MCF 10A (cell line): ENCODE measurements around the gene G3BP1. TPM values are rescaled to one million over a fixed set of nuclear protein-coding genes. Genes with fewer than 3 reads are reported as not detected.

Source experiments
- BruUV-seq: library from RNA; stranded (reverse); fragments of 400-500 nt; replicated peaks from 2 replicates; lab custom pipeline; 2021; lab: Mats Ljungman, UMichigan
- CTCF ChIA-PET: fragments of 300-600 bp; sonication (Branson Sonifier 250); formaldehyde crosslinking; extraction: SDS; loops from one replicate; lab custom pipeline; 2021; ENCODE audit warnings: antibody characterized with exemption, inconsistent platforms; lab: Yijun Ruan, JAX
- POLR2A ChIA-PET: fragments of 300-600, 350-650 bp; sonication (Branson Sonifier 250); formaldehyde crosslinking; extraction: SDS; loops from one replicate; lab custom pipeline; 2020; ENCODE audit warnings: antibody characterized with exemption, inconsistent platforms; lab: Yijun Ruan, JAX
- DNase-seq: peaks from one replicate; pipeline ENCODE4 v3.0.0-alpha.2; 2018; ENCODE audit not compliant: unreplicated experiment
- H3K27ac Mint-ChIP-seq: one replicate; pipeline ENCODE4 v1.8.0; 2022; ENCODE audit warnings: mild to moderate bottlenecking, low read depth, mixed read lengths; ENCODE audit not compliant: unreplicated experiment
- H3K27me3 Mint-ChIP-seq: one replicate; pipeline ENCODE4 v1.8.0; 2022; ENCODE audit warnings: mixed read lengths; ENCODE audit not compliant: insufficient read depth, unreplicated experiment
- H3K36me3 Mint-ChIP-seq: one replicate; pipeline ENCODE4 v1.8.0; 2022; ENCODE audit warnings: mild to moderate bottlenecking, moderate library complexity, mixed read lengths; ENCODE audit not compliant: insufficient read depth, unreplicated experiment
- H3K4me1 Mint-ChIP-seq: one replicate; pipeline ENCODE4 v1.8.0; 2022; ENCODE audit warnings: mixed read lengths; ENCODE audit not compliant: insufficient read depth, unreplicated experiment
- H3K4me3 Mint-ChIP-seq: one replicate; pipeline ENCODE4 v1.8.0; 2022; ENCODE audit warnings: mild to moderate bottlenecking, moderate library complexity, mixed read lengths; ENCODE audit not compliant: unreplicated experiment
- H3K9me3 Mint-ChIP-seq: one replicate; pipeline ENCODE4 v1.8.0; 2022; ENCODE audit warnings: mixed read lengths; ENCODE audit not compliant: unreplicated experiment
- intact Hi-C: fragments of 100-400 bp; cut with micrococcal nuclease; formaldehyde crosslinking; loops from 2 replicates; pipeline ENCODE4 v1.14.1; 2022
- total RNA-seq: library from RNA; stranded (reverse); gene quantifications from 2 replicates; pipeline ENCODE4 v1.2.3, GENCODE V29; 2022
- TF ChIP-seq, protein P1 (sequence below): fragments of 200-600 bp; IDR thresholded peaks from one replicate; pipeline ENCODE4 v1.8.0; 2022; ENCODE audit warnings: antibody characterized with exemption, mild to moderate bottlenecking; ENCODE audit not compliant: unreplicated experiment

Gene G3BP1
- total RNA-seq, 1 experiment from 2014 or later, result 279 TPM

DNA sequence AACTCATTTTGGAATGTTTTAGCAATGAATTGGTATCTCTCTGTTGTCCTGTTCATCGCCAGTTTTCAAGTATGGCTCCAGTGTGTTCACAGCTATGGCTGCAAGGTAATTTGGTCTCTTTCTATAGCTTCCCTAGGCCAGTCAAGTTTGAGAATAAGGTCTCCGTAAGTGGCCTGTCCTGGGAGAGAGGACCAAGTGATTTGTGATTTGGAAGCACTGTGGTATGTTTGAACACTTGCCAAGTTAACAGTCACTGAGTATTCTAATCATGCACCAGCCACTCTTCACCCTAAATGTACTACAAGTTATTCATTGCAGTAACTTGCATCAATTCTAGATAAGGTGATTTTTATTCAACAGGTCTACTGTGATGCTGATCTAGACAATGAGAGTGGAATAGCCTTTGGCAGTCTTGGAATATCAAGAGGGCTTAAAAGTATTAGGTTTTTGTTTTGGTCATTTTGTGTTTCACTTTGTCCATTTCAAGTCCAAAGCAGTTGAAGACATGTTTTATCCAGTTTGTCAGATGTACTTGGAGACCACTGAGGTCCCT, 41.1 kb downstream of the G3BP1 start:
- H3K27me3 Mint-ChIP-seq, result no peaks in the 10 kb centered on the region
- CTCF ChIA-PET, result interaction anchor here (0.8 to 3.7 kb wide), 7 partner anchors 12 to 365 kb away, joined by 3 to 18 read pairs (median 5); partner anchors contain the start of gene SLC36A1
- no peak overlapping the region for H3K4me3 Mint-ChIP-seq
- no TSS peak for BruUV-seq
- DNase-seq, result no peak
- peak overlapping the region; percentile 18 for H3K27ac Mint-ChIP-seq
- POLR2A ChIA-PET, result interaction anchor here (1.2 to 4.3 kb wide), 3 partner anchors 38 to 338 kb away, joined by 3 to 24 read pairs (median 4); partner anchors contain the start of gene G3BP1
- intact Hi-C loops, result no loop called here
- peaks cover 43% of the 10 kb centered on the region for H3K4me1 Mint-ChIP-seq
- peaks cover 90% of the 10 kb centered on the region for H3K36me3 Mint-ChIP-seq
- TF ChIP-seq, protein P1, sequence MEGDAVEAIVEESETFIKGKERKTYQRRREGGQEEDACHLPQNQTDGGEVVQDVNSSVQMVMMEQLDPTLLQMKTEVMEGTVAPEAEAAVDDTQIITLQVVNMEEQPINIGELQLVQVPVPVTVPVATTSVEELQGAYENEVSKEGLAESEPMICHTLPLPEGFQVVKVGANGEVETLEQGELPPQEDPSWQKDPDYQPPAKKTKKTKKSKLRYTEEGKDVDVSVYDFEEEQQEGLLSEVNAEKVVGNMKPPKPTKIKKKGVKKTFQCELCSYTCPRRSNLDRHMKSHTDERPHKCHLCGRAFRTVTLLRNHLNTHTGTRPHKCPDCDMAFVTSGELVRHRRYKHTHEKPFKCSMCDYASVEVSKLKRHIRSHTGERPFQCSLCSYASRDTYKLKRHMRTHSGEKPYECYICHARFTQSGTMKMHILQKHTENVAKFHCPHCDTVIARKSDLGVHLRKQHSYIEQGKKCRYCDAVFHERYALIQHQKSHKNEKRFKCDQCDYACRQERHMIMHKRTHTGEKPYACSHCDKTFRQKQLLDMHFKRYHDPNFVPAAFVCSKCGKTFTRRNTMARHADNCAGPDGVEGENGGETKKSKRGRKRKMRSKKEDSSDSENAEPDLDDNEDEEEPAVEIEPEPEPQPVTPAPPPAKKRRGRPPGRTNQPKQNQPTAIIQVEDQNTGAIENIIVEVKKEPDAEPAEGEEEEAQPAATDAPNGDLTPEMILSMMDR, result no peak
- H3K9me3 Mint-ChIP-seq, result no peaks in the 10 kb centered on the region

DNA sequence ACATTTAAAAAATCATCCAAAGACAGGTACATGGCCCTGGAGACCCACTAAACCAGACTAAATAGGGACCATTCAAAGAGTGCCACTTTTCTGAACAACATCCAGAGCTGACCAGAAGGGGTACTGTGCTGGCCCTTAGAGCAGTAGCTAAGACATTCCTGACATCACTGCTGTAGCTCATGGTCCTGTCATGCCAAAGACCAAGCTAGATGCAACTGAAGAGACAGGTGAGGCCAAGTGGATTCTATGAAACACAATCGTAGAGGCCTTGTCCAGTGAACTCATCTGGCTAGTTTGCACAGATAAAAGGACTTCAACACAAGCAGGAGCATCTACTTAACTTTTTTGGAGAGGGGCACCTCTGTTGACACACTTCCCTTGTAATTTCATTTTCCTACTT, 43.3 kb downstream of the G3BP1 start:
- BruUV-seq, result no TSS peak
- Mint-ChIP-seq H3K27ac (peak overlapping the region; percentile 49), H3K27me3 (no peaks in the 10 kb centered on the region), H3K9me3 (no peaks in the 10 kb centered on the region), H3K4me3 (no peak overlapping the region), H3K4me1 (peaks cover 42% of the 10 kb centered on the region), H3K36me3 (peaks cover 82% of the 10 kb centered on the region)
- ChIA-PET CTCF (interaction anchor here (0.6 to 8.1 kb wide), 4 partner anchors 16 to 327 kb away, joined by 3 to 112 read pairs (median 4); no protein-coding TSS in a partner anchor), POLR2A (interaction anchor here (0.7 to 1.5 kb wide), 7 partner anchors 8 to 309 kb away, joined by 3 to 6 read pairs (median 4); no protein-coding TSS in a partner anchor)
- DNase-seq, result no peak
- intact Hi-C loops, result no loop called here
- TF ChIP-seq, protein P1, result no peak

DNA sequence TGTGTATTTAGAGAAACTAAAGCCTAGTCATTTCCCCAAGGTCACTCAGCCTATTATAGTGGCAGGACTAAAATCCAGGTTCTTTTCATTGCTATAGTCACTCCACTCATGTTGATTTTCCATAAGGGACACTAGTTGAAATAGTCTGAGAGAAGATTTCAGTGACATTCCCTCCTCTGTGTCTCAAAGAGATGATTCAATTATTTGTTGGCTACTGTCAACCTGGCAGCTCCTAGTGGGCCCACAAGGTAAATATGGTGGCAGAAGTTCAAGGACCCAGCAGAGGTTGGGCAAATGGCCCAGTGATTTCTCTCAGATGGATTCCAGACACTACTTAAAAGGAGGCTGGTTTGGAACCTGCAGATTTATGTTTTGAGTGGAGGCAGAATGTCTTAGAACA, 48.1 kb downstream of the G3BP1 start:
- intact Hi-C loops, result no loop called here
- Mint-ChIP-seq H3K9me3 (no peaks in the 10 kb centered on the region), H3K36me3 (peaks cover 48% of the 10 kb centered on the region), H3K27ac (no peak overlapping the region), H3K4me1 (peaks cover 13% of the 10 kb centered on the region), H3K27me3 (no peaks in the 10 kb centered on the region), H3K4me3 (no peak overlapping the region)
- CTCF ChIA-PET, result interaction anchor here (0.6 to 8.1 kb wide), 8 partner anchors 9 to 694 kb away, joined by 3 to 112 read pairs (median 4); no protein-coding TSS in a partner anchor
- no TSS peak for BruUV-seq
- POLR2A ChIA-PET, result interaction anchor here (1.5 kb wide), 1 partner anchor 274 kb away, joined by 4 read pairs; no protein-coding TSS in a partner anchor
- DNase-seq, result no peak
- TF ChIP-seq, protein P1, result no peak

DNA sequence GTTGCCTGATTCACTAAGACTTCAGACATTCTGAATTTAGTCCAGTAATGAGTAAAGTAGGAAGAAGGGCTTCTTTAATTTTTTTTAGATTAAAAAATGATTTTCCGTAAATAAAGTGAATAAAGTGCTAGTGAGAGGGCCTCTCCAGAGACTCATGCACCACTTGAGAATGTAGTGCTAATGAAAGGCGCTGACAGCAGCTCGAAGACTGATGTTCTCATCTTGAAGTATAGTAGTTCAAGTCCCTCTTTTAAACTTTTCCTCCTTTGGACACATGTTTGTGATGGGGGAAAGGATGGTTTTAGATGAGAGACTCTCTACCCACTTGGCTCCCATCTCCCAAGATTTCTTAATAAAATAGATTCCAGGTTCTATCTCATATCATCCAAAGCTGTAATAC, 48.5 kb downstream of the G3BP1 start:
- Mint-ChIP-seq H3K36me3 (peaks cover 48% of the 10 kb centered on the region), H3K4me1 (peaks cover 12% of the 10 kb centered on the region), H3K27me3 (no peaks in the 10 kb centered on the region), H3K27ac (peak overlapping the region; percentile 75), H3K4me3 (no peak overlapping the region), H3K9me3 (no peaks in the 10 kb centered on the region)
- intact Hi-C loops, result no loop called here
- TF ChIP-seq, protein P1, result no peak
- POLR2A ChIA-PET, result no interaction called here
- CTCF ChIA-PET, result interaction anchor here (0.6 to 8.1 kb wide), 5 partner anchors 11 to 529 kb away, joined by 3 to 112 read pairs (median 3); no protein-coding TSS in a partner anchor
- no TSS peak for BruUV-seq
- DNase-seq, result no peak
